ENCODE measurements around the gene ESD.

- no peak for TF ChIP-seq POLR2A (IDR thresholded peaks at IDR 0.05)
- TF ChIP-seq CTCF (IDR thresholded peaks at IDR 0.05), result no peak
- TF ChIP-seq POLR2AphosphoS5 (IDR thresholded peaks at IDR 0.05), result no peak
Observed at GRCh38 chr13:46795321-46795720, 1.6 kb downstream of the ESD start.
